NCI-H128 (cell line): ENCODE data around the gene LILRA6.
"Not testable (repeated sequence)": the region's sequence is repeated elsewhere in the genome, so short reads cannot be mapped to it uniquely, and the experiment has no call there.

ENCODE experiments used
- DNase-seq: peaks from one replicate; lab custom pipeline; 2025; ENCODE audit not compliant: unreplicated experiment; lab: John Stamatoyannopoulos, UW

The LILRA6 gene

GRCh38 chr19:54208784-54209057 is 33.9 kb downstream of the LILRA6 start:
- no peak for DNase-seq

GRCh38 chr19:54207983-54208783 is 34.4 kb downstream of the LILRA6 start:
- no peak for DNase-seq

- no peak for DNase-seq
Measured at GRCh38 chr19:54207676-54207982, 35.0 kb downstream of the LILRA6 start.

GRCh38 chr19:54207193-54207592 is 35.4 kb downstream of the LILRA6 start:
- DNase-seq = not testable (repeated sequence)

- no peak for DNase-seq
Measured at GRCh38 chr19:54206831-54207177, 35.8 kb downstream of the LILRA6 start.

- no peak for DNase-seq
Measured at GRCh38 chr19:54206030-54206830, 36.4 kb downstream of the LILRA6 start.

- no peak for DNase-seq
Measured at GRCh38 chr19:54204767-54205468, 37.7 kb downstream of the LILRA6 start.

- no peak for DNase-seq
Measured at GRCh38 chr19:54203151-54203611, 39.4 kb downstream of the LILRA6 start.

GRCh38 chr19:54201980-54202379 is 40.6 kb downstream of the LILRA6 start:
- no peak for DNase-seq

GRCh38 chr19:54201172-54201701 is 41.4 kb downstream of the LILRA6 start:
- DNase-seq = no peak

GRCh38 chr19:54199401-54199800 is 43.2 kb downstream of the LILRA6 start:
- DNase-seq = no peak

GRCh38 chr19:54197121-54197520 is 45.5 kb downstream of the LILRA6 start:
- no peak for DNase-seq

- no peak for DNase-seq
Measured at GRCh38 chr19:54196536-54196935, 46.1 kb downstream of the LILRA6 start.

- not testable (repeated sequence) for DNase-seq
Measured at GRCh38 chr19:54194463-54194862, 48.1 kb downstream of the LILRA6 start.

- no peak for DNase-seq
Measured at GRCh38 chr19:54193011-54193410, 49.6 kb downstream of the LILRA6 start.

GRCh38 chr19:54191811-54192453 is 50.7 kb downstream of the LILRA6 start:
- no peak for DNase-seq

- DNase-seq = peak; percentile 76
Measured at GRCh38 chr19:54191011-54191810, 51.4 kb downstream of the LILRA6 start, which contains the start of gene TSEN34. Gene TSEN34, plus strand, starts transcription at chr19:54191308. Its CDS starts 57 bp downstream, at chr19:54191365.

GRCh38 chr19:54190503-54191010 is 52.0 kb downstream of the LILRA6 start:
- peak; percentile 98 for DNase-seq

- peak; percentile 100 for DNase-seq
Measured at GRCh38 chr19:54189735-54190502, 52.7 kb downstream of the LILRA6 start.
